Body of pancreas (tissue), 4 donors: Measurements from ENCODE around the gene SCGB3A2. TPM values are rescaled to one million over a fixed set of nuclear protein-coding genes. Genes with fewer than 3 reads are reported as not detected.

Experiments used
- ATAC-seq: fragments of 150-250 bp; one replicate; pipeline ENCODE4 v1.9.1; 2016
- DNase-seq, 4 donors: peaks; one replicate each; pipeline ENCODE4 v3.0.0-alpha.2; 2019
- H3K27ac ChIP-seq, 4 donors: fragments of 200-600 bp; sonication (generic); 1 replicate in 3 of 4; 2 replicates in 1 of 4; pipeline versions ENCODE4 v1.5.1 to v1.6.1; 2016 to 2019; ENCODE audit warnings: mild to moderate bottlenecking in 1 of 4, mixed read lengths in 1 of 4, moderate library complexity in 1 of 4
- H3K27me3 ChIP-seq, 2 donors: fragments of 200-600 bp; sonication (generic); one replicate each; pipeline ENCODE4 v1.6.0; 2016; ENCODE audit warnings: mild to moderate bottlenecking in 1 of 2
- H3K36me3 ChIP-seq, 2 donors: fragments of 200-600 bp; sonication (generic); replicated peaks in 1 of 2; 2 replicates each; pipeline ENCODE4 v1.5.1; 2016; ENCODE audit warnings: low read depth in 2 of 2; ENCODE audit not compliant: insufficient read depth in 1 of 2
- H3K4me1 ChIP-seq: fragments of 200-600 bp; sonication (generic); one replicate; pipeline ENCODE4 v1.6.0; 2016
- H3K4me3 ChIP-seq, 2 donors: fragments of 200-600 bp; sonication (generic); 1 replicate in 1 of 2; 2 replicates in 1 of 2; pipeline ENCODE4 v1.5.1; 2016 to 2019
- H3K9me3 ChIP-seq, 3 donors: fragments of 200-600 bp; sonication (generic); 1 replicate in 2 of 3; 2 replicates in 1 of 3; pipeline ENCODE4 v1.5.1; 2016
- CTCF ChIP-seq, 7 experiments: fragments of 450-650 bp in 4 of 7; fragments of 200-600 bp in 3 of 7; sonication (generic) in 3 of 7; IDR thresholded peaks; one replicate each; pipeline ENCODE4 v1.5.1; 2016 to 2019; ENCODE audit warnings: antibody characterized with exemption in 7 of 7
- POLR2A ChIP-seq, 3 donors: fragments of 450-650 bp; IDR thresholded peaks; one replicate each; pipeline ENCODE4 v1.6.1; 2016; ENCODE audit warnings: antibody characterized with exemption in 3 of 3, mild to moderate bottlenecking in 2 of 3
- WGBS, 2 donors: methylation state at CpG; one replicate each; pipeline ENCODE4 v1.1.5; 2017; 5-methylcytosine and 5-hydroxymethylcytosine counted together
- intact Hi-C: fragments of 100-400 bp; cut with DNase I; formaldehyde crosslinking; loops from one replicate; pipeline ENCODE4 v1.15.1; 2023
- total RNA-seq, 2 donors: library from RNA; depleted of rRNA; stranded (reverse); fragments of >200 nt; gene quantifications; one replicate each; pipeline ENCODE4 v1.1.0, GENCODE V29; 2016

SCGB3A2 gene
- total RNA-seq, 2 donors from 2014 or later, result not detected

GRCh38 chr5:147835386-147835798 is 43.1 kb upstream of the SCGB3A2 start:
- no peaks in the 10 kb centered on the region for H3K27me3 ChIP-seq
- 3 to 15% methylated on average over 2 of the region's 2 CpGs for WGBS, 2 donors
- no peak overlapping the region for H3K4me3 ChIP-seq
- no peaks in the 10 kb centered on the region for H3K36me3 ChIP-seq
- DNase-seq, result peak in 3 of 4 donors; percentile 34 to 52 (median 47)
- TF ChIP-seq POLR2A (IDR thresholded peaks at IDR 0.05) (peak in 1 of 3 donors; percentile 8), CTCF (IDR thresholded peaks at IDR 0.05) (no peak)
- no peaks in the 10 kb centered on the region for H3K9me3 ChIP-seq
- intact Hi-C loops, result no loop called here
- H3K4me1 ChIP-seq, result peaks cover 73% of the 10 kb centered on the region
- H3K27ac ChIP-seq, result peak overlapping the region; percentile 27 to 83 (median 76)
- ATAC-seq, result peak; percentile 67

GRCh38 chr5:147836439-147836838 is 42.1 kb upstream of the SCGB3A2 start:
- peak; percentile 8 for ATAC-seq
- DNase-seq, result no peak
- intact Hi-C loops, result no loop called here
- Histone ChIP-seq H3K36me3 (no peaks in the 10 kb centered on the region), H3K4me3 (no peak overlapping the region), H3K4me1 (peaks cover 73% of the 10 kb centered on the region), H3K27ac (peak overlapping the region; percentile 25 to 83 (median 76)), H3K27me3 (no peaks in the 10 kb centered on the region), H3K9me3 (no peaks in the 10 kb centered on the region)
- TF ChIP-seq POLR2A (IDR thresholded peaks at IDR 0.05) (peak in 2 of 3 donors; percentile 23 to 38), CTCF (IDR thresholded peaks at IDR 0.05) (no peak)
- WGBS, 2 donors, result 30 to 36% methylated on average over 3 of the region's 3 CpGs

GRCh38 chr5:147842869-147843268 is 35.6 kb upstream of the SCGB3A2 start:
- Histone ChIP-seq H3K9me3 (no peaks in the 10 kb centered on the region), H3K4me1 (peaks cover 26% of the 10 kb centered on the region), H3K27ac (no peak overlapping the region), H3K4me3 (no peak overlapping the region), H3K27me3 (no peaks in the 10 kb centered on the region), H3K36me3 (no peaks in the 10 kb centered on the region)
- DNase-seq, result no peak
- intact Hi-C loops, result no loop called here
- 42 to 44% methylated on average over 2 of the region's 2 CpGs for WGBS, 2 donors
- ATAC-seq, result no peak
- no peak for TF ChIP-seq CTCF (IDR thresholded peaks at IDR 0.05)
- TF ChIP-seq POLR2A (IDR thresholded peaks at IDR 0.05), result no peak

GRCh38 chr5:147844846-147845245 is 33.7 kb upstream of the SCGB3A2 start:
- no peaks in the 10 kb centered on the region for H3K9me3 ChIP-seq
- no peaks in the 10 kb centered on the region for H3K36me3 ChIP-seq
- no peak overlapping the region for H3K4me3 ChIP-seq
- no peaks in the 10 kb centered on the region for H3K27me3 ChIP-seq
- ATAC-seq (no peak), DNase-seq (no peak)
- intact Hi-C loops, result no loop called here
- 62 to 90% methylated on average over 3 of the region's 3 CpGs for WGBS, 2 donors
- peaks cover 12% of the 10 kb centered on the region for H3K4me1 ChIP-seq
- H3K27ac ChIP-seq, result no peak overlapping the region
- no peak for TF ChIP-seq POLR2A (IDR thresholded peaks at IDR 0.05)
- TF ChIP-seq CTCF (IDR thresholded peaks at IDR 0.05), result no peak

- H3K4me3 ChIP-seq, result no peak overlapping the region
- 53 to 55% methylated on average over 4 of the region's 4 CpGs for WGBS, 2 donors
- H3K27ac ChIP-seq, result no peak overlapping the region
- H3K9me3 ChIP-seq, result no peaks in the 10 kb centered on the region
- TF ChIP-seq CTCF (IDR thresholded peaks at IDR 0.05) (no peak), POLR2A (IDR thresholded peaks at IDR 0.05) (no peak)
- intact Hi-C loops, result no loop called here
- no peak for ATAC-seq
- H3K4me1 ChIP-seq, result peaks cover 11% of the 10 kb centered on the region
- no peak for DNase-seq
- H3K27me3 ChIP-seq, result no peaks in the 10 kb centered on the region
- no peaks in the 10 kb centered on the region for H3K36me3 ChIP-seq
Observed at GRCh38 chr5:147845618-147846017, 32.9 kb upstream of the SCGB3A2 start.
